AG10803 (cell line): ENCODE data around the gene SCARB1.

Experiments
- DNase-seq: peaks from one replicate; pipeline ENCODE4 v3.0.0; 2010; ENCODE audit warnings: low read depth
- H3K4me3 ChIP-seq: 2 replicates; pipeline ENCODE4 v1.5.1; 2011; ENCODE audit warnings: mild to moderate bottlenecking, low read length, control low read depth
- TF ChIP-seq, protein P1 (sequence below): conservative IDR thresholded peaks from 2 replicates; pipeline ENCODE4 v1.5.1; 2011; ENCODE audit warnings: mild to moderate bottlenecking, low read length, control low read depth, inconsistent platforms

SCARB1 gene

DNA sequence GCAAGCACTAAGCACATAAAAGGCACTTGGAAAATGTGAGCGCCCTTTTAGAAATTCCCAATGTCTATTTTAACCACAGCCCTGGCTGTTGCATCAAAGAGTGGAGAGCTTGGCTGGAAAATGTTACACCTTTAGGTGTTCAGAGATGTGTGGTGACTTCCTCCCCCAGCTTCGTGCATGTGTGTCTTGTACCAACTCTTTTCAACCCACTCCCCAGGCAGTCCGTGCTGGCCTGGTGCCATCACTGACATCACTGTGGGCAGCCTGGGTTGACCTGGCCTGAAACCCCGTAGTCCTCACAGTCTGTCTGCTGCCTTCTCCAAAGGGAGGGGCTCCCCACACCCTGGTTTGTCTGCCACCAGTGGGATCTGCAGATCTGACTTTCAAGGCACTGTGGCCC lies 101.8 kb downstream of the SCARB1 start:
- TF ChIP-seq, protein P1, sequence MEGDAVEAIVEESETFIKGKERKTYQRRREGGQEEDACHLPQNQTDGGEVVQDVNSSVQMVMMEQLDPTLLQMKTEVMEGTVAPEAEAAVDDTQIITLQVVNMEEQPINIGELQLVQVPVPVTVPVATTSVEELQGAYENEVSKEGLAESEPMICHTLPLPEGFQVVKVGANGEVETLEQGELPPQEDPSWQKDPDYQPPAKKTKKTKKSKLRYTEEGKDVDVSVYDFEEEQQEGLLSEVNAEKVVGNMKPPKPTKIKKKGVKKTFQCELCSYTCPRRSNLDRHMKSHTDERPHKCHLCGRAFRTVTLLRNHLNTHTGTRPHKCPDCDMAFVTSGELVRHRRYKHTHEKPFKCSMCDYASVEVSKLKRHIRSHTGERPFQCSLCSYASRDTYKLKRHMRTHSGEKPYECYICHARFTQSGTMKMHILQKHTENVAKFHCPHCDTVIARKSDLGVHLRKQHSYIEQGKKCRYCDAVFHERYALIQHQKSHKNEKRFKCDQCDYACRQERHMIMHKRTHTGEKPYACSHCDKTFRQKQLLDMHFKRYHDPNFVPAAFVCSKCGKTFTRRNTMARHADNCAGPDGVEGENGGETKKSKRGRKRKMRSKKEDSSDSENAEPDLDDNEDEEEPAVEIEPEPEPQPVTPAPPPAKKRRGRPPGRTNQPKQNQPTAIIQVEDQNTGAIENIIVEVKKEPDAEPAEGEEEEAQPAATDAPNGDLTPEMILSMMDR: no peak
- no peak for DNase-seq
- no peak overlapping the region for H3K4me3 ChIP-seq

DNA sequence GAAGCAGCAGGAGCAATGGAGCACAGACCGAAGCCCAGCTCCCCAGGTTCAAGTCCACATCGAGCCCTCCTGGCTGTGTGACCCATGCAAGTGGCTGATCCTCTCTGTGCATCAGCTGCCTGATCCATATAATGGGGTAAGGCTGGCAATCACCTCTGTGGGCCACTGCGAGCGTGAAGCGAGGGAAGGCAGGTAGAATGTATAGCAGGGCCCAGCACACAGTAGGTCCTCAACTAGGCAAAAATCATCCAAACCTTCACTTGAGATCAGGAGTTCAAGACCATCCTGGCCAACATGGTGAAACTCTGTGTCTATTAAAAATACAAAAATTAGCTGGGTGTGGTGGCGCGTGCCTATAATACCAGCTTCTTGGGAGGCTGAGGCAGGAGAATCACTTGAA lies 102.6 kb downstream of the SCARB1 start:
- DNase-seq: no peak
- H3K4me3 ChIP-seq: no peak overlapping the region
- TF ChIP-seq, protein P1: no peak

DNA sequence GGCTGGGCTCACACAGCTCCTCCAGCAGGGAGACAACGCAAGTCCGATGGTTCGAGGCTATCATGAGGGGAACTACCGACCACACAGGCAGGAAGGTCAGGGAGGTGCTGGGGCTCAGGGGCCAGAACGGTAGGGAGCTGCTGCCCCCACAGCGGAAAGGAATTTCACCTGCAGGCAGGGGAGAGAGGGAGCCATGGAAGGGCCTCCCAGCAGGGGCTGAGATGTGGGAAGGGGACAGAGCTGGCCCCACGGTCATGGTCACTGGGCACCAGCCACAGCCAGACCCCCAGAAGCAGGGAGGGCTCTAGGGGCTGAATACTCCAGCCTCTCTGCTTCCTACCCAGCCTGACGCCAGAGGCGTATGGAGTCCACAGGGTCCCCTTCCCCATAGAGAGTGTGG lies 103.1 kb downstream of the SCARB1 start:
- H3K4me3 ChIP-seq: no peak overlapping the region
- no peak for DNase-seq
- TF ChIP-seq, protein P1: no peak

DNA sequence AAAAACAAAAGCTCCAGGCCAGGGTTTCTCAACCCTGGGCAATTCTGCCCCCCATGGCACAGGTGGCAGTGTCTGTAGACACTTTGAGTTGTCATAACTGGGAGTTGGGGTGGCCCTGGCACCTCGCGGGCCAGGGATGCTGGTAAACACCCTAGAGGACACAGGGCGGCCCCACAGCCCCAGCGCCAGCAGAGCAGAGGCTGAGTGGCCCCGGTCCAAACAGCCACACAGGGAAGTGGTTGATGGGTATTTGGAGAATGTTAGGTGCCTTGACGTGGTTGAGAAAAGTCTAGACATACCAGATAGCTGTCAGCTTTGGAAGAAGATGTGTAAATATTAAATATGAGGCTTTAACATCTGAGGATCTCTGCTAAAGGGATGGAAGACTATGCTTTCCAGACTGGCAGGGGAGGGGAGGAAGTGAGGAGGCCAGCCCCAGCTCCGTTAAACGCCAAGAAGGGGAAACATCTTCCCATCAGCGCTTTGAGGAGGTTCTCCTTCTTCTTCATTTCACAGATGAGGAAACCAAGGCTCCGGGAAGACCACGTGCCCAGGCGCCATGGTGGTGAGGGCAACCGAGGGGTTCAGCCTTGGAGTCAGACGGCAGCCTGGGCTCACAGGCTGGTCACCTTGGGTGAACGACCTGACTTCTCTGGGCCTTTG lies 103.7 kb downstream of the SCARB1 start:
- H3K4me3 ChIP-seq: no peak overlapping the region
- TF ChIP-seq, protein P1: no peak
- DNase-seq: peak; percentile 75

DNA sequence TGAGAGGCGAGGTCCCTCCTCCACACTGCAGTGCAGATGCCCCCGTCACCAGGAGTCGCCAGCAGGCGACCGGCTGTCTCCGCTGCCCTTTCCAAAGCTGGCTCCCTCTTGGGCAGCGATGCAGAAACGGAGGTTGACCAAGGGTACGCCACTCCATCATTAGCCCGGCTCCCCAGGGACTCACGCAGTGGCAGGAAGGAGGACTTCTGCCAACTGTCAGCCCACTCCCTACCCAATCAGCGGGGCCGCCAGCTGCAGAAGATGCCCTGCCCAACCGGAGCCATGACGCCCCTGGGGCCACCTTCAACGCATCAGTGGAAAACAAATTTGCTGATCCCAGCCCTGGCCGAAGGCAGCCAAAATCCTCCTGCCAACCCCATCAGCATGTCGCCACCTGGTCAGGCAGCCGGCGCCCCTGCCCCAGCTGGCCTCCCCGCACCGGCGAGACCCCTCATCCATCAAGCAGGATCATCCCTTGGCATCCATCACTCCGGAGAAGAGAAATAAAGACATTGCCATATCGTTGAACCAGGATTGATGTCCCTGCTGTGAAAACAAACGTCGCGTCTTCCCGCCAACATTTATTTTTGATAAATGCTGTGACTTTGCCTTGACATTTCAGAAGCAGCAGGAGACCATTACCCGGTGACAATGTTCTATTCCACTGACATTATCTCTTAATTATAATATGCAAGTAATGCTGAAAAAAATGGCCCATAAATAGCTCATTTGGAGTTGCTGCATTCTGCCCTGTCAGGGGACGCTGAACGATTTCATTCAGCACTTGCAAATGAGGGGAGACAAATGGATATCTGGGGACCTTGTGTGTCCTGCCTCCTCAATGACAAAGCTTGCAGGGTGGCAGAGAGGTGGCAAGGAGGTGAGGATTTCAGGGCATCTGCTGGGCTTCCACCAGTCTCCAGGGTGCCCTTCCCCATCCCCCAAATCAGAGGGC lies 105.1 kb downstream of the SCARB1 start:
- no peak for DNase-seq
- TF ChIP-seq, protein P1: no peak
- no peak overlapping the region for H3K4me3 ChIP-seq

DNA sequence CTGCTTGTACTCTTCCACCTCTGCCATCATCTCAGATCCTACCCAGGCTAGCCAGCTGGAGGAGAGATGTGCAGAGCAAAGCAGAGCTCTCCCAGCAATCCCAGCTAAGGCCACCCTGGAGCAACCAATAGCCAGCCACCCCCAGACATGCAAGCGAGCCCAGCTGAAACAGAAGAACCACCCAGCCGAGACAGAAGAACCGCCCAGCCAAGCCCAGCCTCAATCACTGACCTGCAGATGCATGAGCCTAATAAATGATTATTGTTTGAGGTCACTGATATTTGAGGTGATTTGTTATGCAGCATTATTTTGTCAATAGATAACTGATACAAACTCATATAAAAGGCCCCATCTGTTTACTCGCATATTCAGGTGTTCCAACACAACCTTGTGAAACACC lies 106.3 kb downstream of the SCARB1 start:
- DNase-seq: no peak
- H3K4me3 ChIP-seq: no peak overlapping the region
- TF ChIP-seq, protein P1: no peak
